DND-41 (cell line): ENCODE measurements around the gene HHATL.

Experiments
- ATAC-seq: fragments of 200-7000 bp; cut with Tn5 transposase; 3 replicates; pipeline ENCODE4 v1.9.1; 2021; ENCODE audit warnings: low read depth; ENCODE audit not compliant: insufficient read depth
- DNase-seq: peaks from one replicate; pipeline ENCODE4 v3.0.0-alpha.2; 2020
- H2AFZ ChIP-seq: 2 replicates; pipeline ENCODE4 v1.6.0; 2012; ENCODE audit warnings: low read depth, low read length
- H3K27ac ChIP-seq: 2 replicates; pipeline ENCODE4 v1.5.1; 2012; ENCODE audit warnings: low read length, inconsistent platforms
- H3K27me3 ChIP-seq: fragments of 200-600 bp; sonication (generic); 2 replicates; pipeline ENCODE4 v1.6.0; 2012; ENCODE audit warnings: low read length, mild to moderate bottlenecking, inconsistent platforms; ENCODE audit not compliant: insufficient read depth, poor library complexity
- H3K36me3 ChIP-seq: 2 replicates; pipeline ENCODE4 v1.5.1; 2012; ENCODE audit warnings: low read length, inconsistent platforms; ENCODE audit not compliant: insufficient read depth
- H3K4me1 ChIP-seq: 2 replicates; pipeline ENCODE4 v1.5.1; 2012; ENCODE audit warnings: mild to moderate bottlenecking, low read length; ENCODE audit not compliant: insufficient read depth
- H3K4me2 ChIP-seq: 2 replicates; pipeline ENCODE4 v1.6.0; 2012; ENCODE audit warnings: mild to moderate bottlenecking, moderate library complexity, low read length, inconsistent platforms; ENCODE audit not compliant: insufficient read depth
- H3K4me3 ChIP-seq, 2 experiments: fragments of 200-600 bp in 1 of 2; shearing (Covaris generic) in 1 of 2; 2 replicates each; pipeline ENCODE4 v1.5.1; 2012 to 2016; ENCODE audit warnings: inconsistent platforms in 2 of 2, low read length in 2 of 2, mild to moderate bottlenecking in 2 of 2, low read depth in 1 of 2, moderate library complexity in 1 of 2
- H3K79me2 ChIP-seq: 2 replicates; pipeline ENCODE4 v1.6.0; 2012; ENCODE audit warnings: low read length, inconsistent platforms; ENCODE audit not compliant: insufficient read depth
- H3K9ac ChIP-seq: 2 replicates; pipeline ENCODE4 v1.6.0; 2012; ENCODE audit warnings: low read depth, mild to moderate bottlenecking, inconsistent platforms, low read length, moderate library complexity
- H3K9me3 ChIP-seq: 2 replicates; pipeline ENCODE4 v1.5.1; 2012; ENCODE audit warnings: low read length, moderate library complexity, mild to moderate bottlenecking, inconsistent platforms; ENCODE audit not compliant: insufficient read depth, severe bottlenecking
- H4K20me1 ChIP-seq: 2 replicates; pipeline ENCODE4 v1.6.0; 2012; ENCODE audit warnings: low read length; ENCODE audit not compliant: insufficient read depth
- CTCF ChIP-seq: IDR thresholded peaks from 2 replicates; pipeline ENCODE4 v1.5.1; 2012; ENCODE audit warnings: borderline replicate concordance, low read length, moderate library complexity, mild to moderate bottlenecking; ENCODE audit not compliant: poor library complexity, severe bottlenecking; ENCODE audit errors: extremely low read depth
- EZH2 ChIP-seq: IDR thresholded peaks from 3 replicates; pipeline ENCODE4 v1.6.1; 2012; ENCODE audit warnings: borderline replicate concordance, low read depth, mild to moderate bottlenecking, moderate library complexity, low read length, inconsistent platforms; ENCODE audit not compliant: severe bottlenecking

HHATL gene

GRCh38 chr3:42733501-42734262 is 31.1 kb upstream of the HHATL start:
- H3K27ac ChIP-seq = no peak overlapping the region
- H3K79me2 ChIP-seq = no peaks in the 10 kb centered on the region
- H3K9me3 ChIP-seq = no peaks in the 10 kb centered on the region
- DNase-seq (no peak), ATAC-seq (no peak)
- no peak overlapping the region for H2AFZ ChIP-seq
- TF ChIP-seq CTCF (no peak), EZH2 (no peak)
- H3K9ac ChIP-seq = no peak overlapping the region
- H3K36me3 ChIP-seq = no peaks in the 10 kb centered on the region
- H3K4me3 ChIP-seq = no peak overlapping the region
- no peak overlapping the region for H3K4me2 ChIP-seq
- H3K4me1 ChIP-seq = no peaks in the 10 kb centered on the region
- no peaks in the 10 kb centered on the region for H4K20me1 ChIP-seq
- peaks cover 2% of the 10 kb centered on the region for H3K27me3 ChIP-seq

GRCh38 chr3:42732829-42733459 is 30.3 kb upstream of the HHATL start:
- no peaks in the 10 kb centered on the region for H3K36me3 ChIP-seq
- no peaks in the 10 kb centered on the region for H3K79me2 ChIP-seq
- no peak for ATAC-seq
- H3K27ac ChIP-seq = no peak overlapping the region
- H4K20me1 ChIP-seq = no peaks in the 10 kb centered on the region
- no peak overlapping the region for H3K4me3 ChIP-seq
- peaks cover 3% of the 10 kb centered on the region for H3K27me3 ChIP-seq
- H3K9ac ChIP-seq = no peak overlapping the region
- no peak overlapping the region for H2AFZ ChIP-seq
- no peak overlapping the region for H3K4me2 ChIP-seq
- TF ChIP-seq EZH2 (no peak), CTCF (no peak)
- no peak for DNase-seq
- no peaks in the 10 kb centered on the region for H3K9me3 ChIP-seq
- H3K4me1 ChIP-seq = no peaks in the 10 kb centered on the region

GRCh38 chr3:42732196-42732828 is 29.7 kb upstream of the HHATL start:
- Histone ChIP-seq H3K9me3 (no peaks in the 10 kb centered on the region), H4K20me1 (no peaks in the 10 kb centered on the region), H3K4me2 (no peak overlapping the region), H3K27ac (no peak overlapping the region), H3K9ac (no peak overlapping the region), H3K27me3 (peaks cover 3% of the 10 kb centered on the region), H2AFZ (no peak overlapping the region), H3K4me3 (no peak overlapping the region), H3K4me1 (no peaks in the 10 kb centered on the region), H3K36me3 (no peaks in the 10 kb centered on the region), H3K79me2 (no peaks in the 10 kb centered on the region)
- TF ChIP-seq EZH2 = no peak
- DNase-seq (no peak), ATAC-seq (no peak)

GRCh38 chr3:42731476-42732195 is 29.0 kb upstream of the HHATL start:
- ATAC-seq = no peak

More at GRCh38 chr3:42731476-42732195, 29.0 kb upstream of the HHATL start:
- Histone ChIP-seq H3K27me3 (peaks cover 3% of the 10 kb centered on the region), H3K9me3 (no peaks in the 10 kb centered on the region), H3K4me2 (no peak overlapping the region), H3K9ac (no peak overlapping the region), H3K36me3 (no peaks in the 10 kb centered on the region), H3K27ac (no peak overlapping the region), H3K79me2 (no peaks in the 10 kb centered on the region), H2AFZ (no peak overlapping the region), H3K4me3 (no peak overlapping the region), H3K4me1 (no peaks in the 10 kb centered on the region), H4K20me1 (no peaks in the 10 kb centered on the region)
- TF ChIP-seq CTCF = no peak
- no peak for TF ChIP-seq EZH2
- no peak for DNase-seq
